HuH-7.5 (cell line): ENCODE measurements around the gene TSPY2.
"Not testable (repeated sequence)": the region's sequence is repeated elsewhere in the genome, so short reads cannot be mapped to it uniquely, and the experiment has no call there.

Experiments used
- DNase-seq: peaks from one replicate; pipeline ENCODE4 v3.0.0; 2011; ENCODE audit warnings: low spot score

Gene TSPY2, protein sequence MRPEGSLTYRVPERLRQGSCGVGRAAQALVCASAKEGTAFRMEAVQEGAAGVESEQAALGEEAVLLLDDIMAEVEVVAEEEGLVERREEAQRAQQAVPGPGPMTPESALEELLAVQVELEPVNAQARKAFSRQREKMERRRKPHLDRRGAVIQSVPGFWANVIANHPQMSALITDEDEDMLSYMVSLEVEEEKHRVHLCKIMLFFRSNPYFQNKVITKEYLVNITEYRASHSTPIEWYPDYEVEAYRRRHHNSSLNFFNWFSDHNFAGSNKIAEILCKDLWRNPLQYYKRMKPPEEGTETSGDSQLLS

DNA sequence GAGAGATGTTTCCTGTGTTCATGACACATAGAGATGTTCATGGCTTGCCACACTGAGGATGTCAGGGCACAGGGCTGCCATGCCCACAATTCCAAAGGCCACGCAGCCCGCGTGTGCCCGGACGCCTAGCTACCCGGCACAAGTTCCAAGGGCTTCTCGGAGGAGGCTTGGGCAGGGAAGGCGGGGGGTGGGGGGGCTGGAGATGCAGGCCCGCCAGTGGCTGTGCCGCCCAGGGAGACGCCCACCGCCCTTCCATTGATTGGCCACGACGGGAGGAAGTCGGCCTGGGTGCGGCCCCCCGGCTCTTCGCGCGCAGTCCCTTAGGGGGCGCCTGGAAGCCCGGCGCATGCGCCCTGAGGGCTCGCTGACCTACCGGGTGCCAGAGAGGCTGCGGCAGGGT is at the start of gene TSPY2:
TSS of gene TSPY2 (plus strand) at position 301 of the 400 bp plus-strand sequence. CDS start at position 347, 46 bp downstream.
- DNase-seq: not testable (repeated sequence)

DNA sequence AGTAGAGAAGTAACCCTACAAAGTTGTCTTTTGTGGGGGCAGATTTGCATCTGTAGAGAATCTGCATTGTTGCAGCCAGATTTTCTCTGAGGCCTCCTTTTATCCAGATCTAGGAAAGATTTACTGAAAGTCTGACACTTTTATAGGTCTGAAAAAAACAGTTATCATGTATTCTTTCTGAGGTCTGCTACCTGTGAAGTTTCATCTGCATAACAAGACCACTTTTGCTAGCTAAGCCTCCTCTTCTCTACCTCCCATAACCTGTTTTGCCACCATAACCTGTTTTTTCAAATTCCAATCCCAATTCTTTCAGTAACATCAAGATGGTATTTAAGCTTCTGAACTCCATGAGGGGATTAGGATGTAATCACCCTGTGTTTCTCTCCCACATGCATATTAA is 36.5 kb upstream of the TSPY2 start:
- not testable (repeated sequence) for DNase-seq

DNA sequence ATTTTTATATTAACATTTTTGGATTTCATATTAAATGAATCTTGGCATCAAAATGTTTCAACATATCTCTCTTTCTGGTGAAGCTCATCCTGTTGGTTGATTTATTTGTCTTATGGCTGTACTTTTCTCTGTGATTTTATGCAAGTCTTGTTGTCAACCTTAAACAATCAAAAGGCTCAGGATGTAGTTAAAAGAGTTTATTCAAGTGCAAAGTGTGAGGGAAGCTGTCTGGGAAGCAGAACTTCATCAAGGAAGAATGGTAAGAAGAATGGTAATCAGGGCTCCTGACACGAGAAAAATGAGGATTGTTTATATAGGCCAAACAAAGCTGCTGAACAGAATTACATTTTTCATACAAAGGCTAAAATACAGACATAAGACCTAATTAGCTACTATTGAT is 29.0 kb upstream of the TSPY2 start:
- not testable (repeated sequence) for DNase-seq

DNA sequence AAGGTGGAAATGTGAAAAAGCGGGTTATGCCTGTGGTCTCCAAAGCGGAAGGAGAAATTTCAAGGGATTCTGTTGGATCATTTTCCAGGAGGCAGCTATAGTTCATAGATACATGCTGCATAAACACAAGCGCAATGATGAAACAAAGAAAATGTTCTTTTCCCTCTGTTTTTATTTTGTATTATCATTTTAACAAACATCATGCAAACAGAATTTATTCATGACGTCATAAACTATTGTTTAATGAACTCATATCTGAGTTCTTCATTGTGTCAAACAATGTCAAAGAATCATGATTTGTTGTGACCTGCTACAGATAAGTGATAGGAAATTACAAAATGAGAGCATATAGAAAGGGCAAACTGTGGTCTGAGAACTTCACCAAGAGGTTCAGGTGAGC is 23.8 kb downstream of the TSPY2 start:
- DNase-seq: not testable (repeated sequence)
